BJ (cell line): ENCODE data around the gene CAMSAP3. TPM values are rescaled to one million over a fixed set of nuclear protein-coding genes. Genes with fewer than 3 reads are reported as not detected.

Source experiments
- CTCF ChIA-PET: fragments of 350-600 bp; formaldehyde crosslinking; extraction: SDS; loops from one replicate; lab custom pipeline; 2021; ENCODE audit warnings: antibody characterized with exemption, inconsistent platforms; lab: Yijun Ruan, JAX
- POLR2A ChIA-PET: fragments of 300-600 bp; sonication (Branson Sonifier 250); formaldehyde crosslinking; extraction: SDS; loops from one replicate; lab custom pipeline; 2021; ENCODE audit warnings: antibody characterized with exemption; lab: Charles Lee
- DNase-seq: peaks from one replicate; pipeline ENCODE4 v3.0.0-alpha.2; 2011; ENCODE audit warnings: low read depth
- H3K27me3 ChIP-seq: 2 replicates; pipeline ENCODE4 v1.6.0; 2011; ENCODE audit warnings: low read length; ENCODE audit not compliant: control insufficient read depth, insufficient read depth
- H3K36me3 ChIP-seq: 2 replicates; pipeline ENCODE4 v1.5.1; 2011; ENCODE audit warnings: low read length; ENCODE audit not compliant: control insufficient read depth, insufficient read depth
- H3K4me3 ChIP-seq: 2 replicates; pipeline ENCODE4 v1.5.1; 2011; ENCODE audit warnings: low read depth, mild to moderate bottlenecking, control low read depth, low read length
- CTCF ChIP-seq: IDR thresholded peaks from 2 replicates; pipeline ENCODE4 v1.5.1; 2011; ENCODE audit warnings: low read depth, mild to moderate bottlenecking, control low read depth, inconsistent platforms, low read length, moderate library complexity; ENCODE audit not compliant: insufficient read depth
- polyA minus RNA-seq: library from RNA; depleted of rRNA, polyadenylated mRNA; stranded (reverse); fragments of >200 nt; gene quantifications from 2 replicates; pipeline ENCODE4 v1.2.3, GENCODE V29; 2011; rRNA and poly(A)+ RNA removed
- polyA plus RNA-seq: library from polyadenylated mRNA; depleted of rRNA; stranded (reverse); fragments of >200 nt; gene quantifications from 2 replicates; pipeline ENCODE4 v1.2.3, GENCODE V29; 2011; rRNA removed

Gene CAMSAP3, protein sequence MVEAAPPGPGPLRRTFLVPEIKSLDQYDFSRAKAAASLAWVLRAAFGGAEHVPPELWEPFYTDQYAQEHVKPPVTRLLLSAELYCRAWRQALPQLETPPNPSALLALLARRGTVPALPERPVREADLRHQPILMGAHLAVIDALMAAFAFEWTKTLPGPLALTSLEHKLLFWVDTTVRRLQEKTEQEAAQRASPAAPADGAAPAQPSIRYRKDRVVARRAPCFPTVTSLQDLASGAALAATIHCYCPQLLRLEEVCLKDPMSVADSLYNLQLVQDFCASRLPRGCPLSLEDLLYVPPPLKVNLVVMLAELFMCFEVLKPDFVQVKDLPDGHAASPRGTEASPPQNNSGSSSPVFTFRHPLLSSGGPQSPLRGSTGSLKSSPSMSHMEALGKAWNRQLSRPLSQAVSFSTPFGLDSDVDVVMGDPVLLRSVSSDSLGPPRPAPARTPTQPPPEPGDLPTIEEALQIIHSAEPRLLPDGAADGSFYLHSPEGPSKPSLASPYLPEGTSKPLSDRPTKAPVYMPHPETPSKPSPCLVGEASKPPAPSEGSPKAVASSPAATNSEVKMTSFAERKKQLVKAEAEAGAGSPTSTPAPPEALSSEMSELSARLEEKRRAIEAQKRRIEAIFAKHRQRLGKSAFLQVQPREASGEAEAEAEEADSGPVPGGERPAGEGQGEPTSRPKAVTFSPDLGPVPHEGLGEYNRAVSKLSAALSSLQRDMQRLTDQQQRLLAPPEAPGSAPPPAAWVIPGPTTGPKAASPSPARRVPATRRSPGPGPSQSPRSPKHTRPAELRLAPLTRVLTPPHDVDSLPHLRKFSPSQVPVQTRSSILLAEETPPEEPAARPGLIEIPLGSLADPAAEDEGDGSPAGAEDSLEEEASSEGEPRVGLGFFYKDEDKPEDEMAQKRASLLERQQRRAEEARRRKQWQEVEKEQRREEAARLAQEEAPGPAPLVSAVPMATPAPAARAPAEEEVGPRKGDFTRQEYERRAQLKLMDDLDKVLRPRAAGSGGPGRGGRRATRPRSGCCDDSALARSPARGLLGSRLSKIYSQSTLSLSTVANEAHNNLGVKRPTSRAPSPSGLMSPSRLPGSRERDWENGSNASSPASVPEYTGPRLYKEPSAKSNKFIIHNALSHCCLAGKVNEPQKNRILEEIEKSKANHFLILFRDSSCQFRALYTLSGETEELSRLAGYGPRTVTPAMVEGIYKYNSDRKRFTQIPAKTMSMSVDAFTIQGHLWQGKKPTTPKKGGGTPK
- polyA plus RNA-seq (not detected in 2 replicates), polyA minus RNA-seq (not detected in 2 replicates)

- CTCF ChIA-PET = no interaction called here
- POLR2A ChIA-PET = interaction anchor here (0.6 kb wide), 1 partner anchor 8 kb away, joined by 3 read pairs; no protein-coding TSS in a partner anchor
- TF ChIP-seq CTCF = no peak
- Histone ChIP-seq H3K36me3 (no peaks in the 10 kb centered on the region), H3K4me3 (0 out of 2 replicates have a peak within 1 kb of the TSS, but pooled peaks have one; percentile 6), H3K27me3 (peaks cover 13% of the 10 kb centered on the region)
- DNase-seq = peak; percentile 5
Measured at GRCh38 chr19:7595466-7596133, at the start of gene CAMSAP3. Gene CAMSAP3, plus strand, starts transcription at chr19:7595863. Its CDS starts 140 bp downstream, at chr19:7596003.

DNA sequence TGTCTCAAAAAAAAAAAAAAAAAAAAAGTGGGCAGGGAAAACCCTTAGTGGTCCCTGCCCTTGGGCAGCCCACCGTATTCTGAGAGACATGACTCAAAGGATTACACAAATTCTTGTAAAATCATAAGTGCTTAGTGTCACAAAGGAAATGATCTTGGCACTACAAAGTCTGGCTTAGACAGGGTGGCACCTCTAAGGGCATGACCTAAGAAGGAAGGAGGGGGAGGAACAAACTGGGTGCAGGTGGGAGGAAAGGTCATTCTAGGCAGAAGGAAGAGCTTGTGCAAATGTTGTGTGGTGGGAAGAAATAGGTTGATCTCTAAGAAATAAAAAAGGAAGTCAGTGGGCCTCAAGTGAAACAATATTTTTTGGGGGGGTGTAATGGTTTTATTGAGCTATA is 49.8 kb upstream of the CAMSAP3 start:
- no peaks in the 10 kb centered on the region for H3K27me3 ChIP-seq
- peaks cover 24% of the 10 kb centered on the region for H3K36me3 ChIP-seq
- POLR2A ChIA-PET = interaction anchor here (0.5 kb wide), 1 partner anchor 186 kb away, joined by 3 read pairs; no protein-coding TSS in a partner anchor
- no peak for TF ChIP-seq CTCF
- no peak for DNase-seq
- no peak overlapping the region for H3K4me3 ChIP-seq
- CTCF ChIA-PET = interaction anchor here (0.7 kb wide), 1 partner anchor 135 kb away, joined by 4 read pairs; the partner anchor contains the start of gene TRAPPC5

- CTCF ChIA-PET = interaction anchor here (0.6 to 1.5 kb wide), 2 partner anchors 22 to 40 kb away, joined by 3 to 8 read pairs; no protein-coding TSS in a partner anchor
- no peak for DNase-seq
- no peak for TF ChIP-seq CTCF
- Histone ChIP-seq H3K27me3 (no peaks in the 10 kb centered on the region), H3K36me3 (peaks cover 21% of the 10 kb centered on the region), H3K4me3 (no peak overlapping the region)
- POLR2A ChIA-PET = no interaction called here
Measured at GRCh38 chr19:7547159-7547558, 48.5 kb upstream of the CAMSAP3 start.

DNA sequence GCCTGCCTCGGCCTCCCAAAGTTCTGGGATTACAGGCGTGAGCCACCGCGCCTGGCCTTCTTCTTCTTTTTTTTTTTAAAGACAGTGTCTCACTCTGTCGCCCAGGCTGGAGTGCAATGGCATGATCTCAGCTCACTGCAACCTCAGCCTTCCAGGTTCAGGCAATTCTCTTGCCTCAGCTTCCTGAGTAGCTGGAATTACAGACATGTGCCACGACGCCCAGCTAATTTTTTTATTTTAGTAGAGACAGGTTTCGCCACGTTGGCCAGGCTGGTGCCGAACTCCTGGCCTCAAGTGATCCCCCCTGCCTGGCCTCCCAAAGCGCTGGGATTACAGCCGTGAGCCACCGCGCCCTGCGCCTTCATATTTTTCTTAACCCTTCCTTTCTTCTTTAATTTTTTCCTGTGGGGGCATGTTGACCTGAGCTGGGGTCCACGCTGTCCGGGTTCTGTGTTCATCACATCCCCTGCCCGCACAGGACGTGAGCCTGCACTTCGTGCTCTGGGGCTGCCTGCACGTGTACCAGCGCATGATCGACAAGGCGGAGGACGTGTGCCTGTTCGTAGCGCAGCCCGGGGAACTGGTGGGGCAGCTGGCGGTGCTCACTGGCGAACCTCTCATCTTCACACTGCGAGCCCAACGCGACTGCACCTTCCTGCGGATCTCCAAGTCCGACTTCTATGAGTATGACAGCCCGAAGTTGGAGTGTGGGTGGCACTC is 46.1 kb upstream of the CAMSAP3 start:
- TF ChIP-seq CTCF = no peak
- Histone ChIP-seq H3K4me3 (no peak overlapping the region), H3K36me3 (peaks cover 11% of the 10 kb centered on the region), H3K27me3 (no peaks in the 10 kb centered on the region)
- no peak for DNase-seq
- ChIA-PET POLR2A (no interaction called here), CTCF (interaction anchor here (1.6 kb wide), 1 partner anchor 19 kb away, joined by 5 read pairs; no protein-coding TSS in a partner anchor)
